T-helper 1 cell treated with Interleukin-12 subunit alpha and Interleukin-12 subunit beta and Interleukin-4 antibody, amounts not matched to agents 30 ng/mL and 1 ng/mL, for 36 hours (primary cell): ENCODE measurements around the gene GRK5. TPM values are rescaled to one million over a fixed set of nuclear protein-coding genes. Genes with fewer than 3 reads are reported as not detected.

Experiments
- intact Hi-C: fragments of 100-400 bp; cut with micrococcal nuclease; formaldehyde crosslinking; loops from one replicate; pipeline ENCODE4 v1.15.1; 2024
- total RNA-seq: library from RNA; stranded (reverse); gene quantifications from 2 replicates; pipeline ENCODE4 v1.2.3, GENCODE V29; 2022

The GRK5 gene
- total RNA-seq, 1 donor from 2014 or later = 50.1 TPM

- intact Hi-C loops = loop anchor here (5.0 kb wide), 1 partner anchor 84 kb away; no protein-coding TSS in a partner anchor
Observed at GRCh38 chr10:119333146-119333792, 125.9 kb downstream of the GRK5 start.

GRCh38 chr10:119335671-119336353, 128.4 kb downstream of the GRK5 start:
- intact Hi-C loops = no loop called here

GRCh38 chr10:119336599-119336998, 129.2 kb downstream of the GRK5 start:
- intact Hi-C loops = no loop called here

GRCh38 chr10:119337223-119337622, 129.9 kb downstream of the GRK5 start:
- intact Hi-C loops = no loop called here

GRCh38 chr10:119337796-119338432, 130.5 kb downstream of the GRK5 start:
- intact Hi-C loops = no loop called here

- intact Hi-C loops = no loop called here
Observed at GRCh38 chr10:119339109-119339508, 131.7 kb downstream of the GRK5 start.

GRCh38 chr10:119340893-119341458, 133.6 kb downstream of the GRK5 start:
- intact Hi-C loops = loop anchor here (2.0 kb wide), 1 partner anchor 34 kb away; no protein-coding TSS in a partner anchor

- intact Hi-C loops = loop anchor here (2.0 kb wide), 1 partner anchor 35 kb away; no protein-coding TSS in a partner anchor
Observed at GRCh38 chr10:119341459-119342301, 134.3 kb downstream of the GRK5 start.

- intact Hi-C loops = no loop called here
Observed at GRCh38 chr10:119342335-119342734, 135.0 kb downstream of the GRK5 start.

- intact Hi-C loops = no loop called here
Observed at GRCh38 chr10:119343011-119343601, 135.7 kb downstream of the GRK5 start.

- intact Hi-C loops = no loop called here
Observed at GRCh38 chr10:119344381-119344780, 137.0 kb downstream of the GRK5 start.

GRCh38 chr10:119346095-119346832, 138.9 kb downstream of the GRK5 start:
- intact Hi-C loops = no loop called here

GRCh38 chr10:119347181-119347974, 140.0 kb downstream of the GRK5 start:
- intact Hi-C loops = no loop called here

GRCh38 chr10:119348106-119348505, 140.7 kb downstream of the GRK5 start:
- intact Hi-C loops = no loop called here

GRCh38 chr10:119348516-119349240, 141.3 kb downstream of the GRK5 start:
- intact Hi-C loops = no loop called here

- intact Hi-C loops = no loop called here
Observed at GRCh38 chr10:119349341-119349740, 142.0 kb downstream of the GRK5 start.

GRCh38 chr10:119349937-119350501, 142.6 kb downstream of the GRK5 start:
- intact Hi-C loops = no loop called here

- intact Hi-C loops = no loop called here
Observed at GRCh38 chr10:119350502-119351097, 143.2 kb downstream of the GRK5 start.
